Peyer's patch (tissue), 4 donors: ENCODE measurements around the gene CLK2.

Source experiments
- CTCF ChIP-seq, 6 experiments: fragments of 450-650 bp in 4 of 6; fragments of 200-600 bp in 2 of 6; sonication (generic) in 1 of 6; IDR thresholded peaks; one replicate each; pipeline ENCODE4 v1.5.1; 2017 to 2019; ENCODE audit warnings: antibody characterized with exemption in 6 of 6, mild to moderate bottlenecking in 3 of 6, moderate library complexity in 1 of 6
- POLR2A ChIP-seq, 2 donors: fragments of 450-650 bp; IDR thresholded peaks; one replicate each; pipeline ENCODE4 v1.5.1; 2017; ENCODE audit warnings: antibody characterized with exemption in 2 of 2, mild to moderate bottlenecking in 2 of 2, moderate library complexity in 2 of 2

- TF ChIP-seq POLR2A (IDR thresholded peaks at IDR 0.05): peak; percentile 24 to 57
- no peak for TF ChIP-seq CTCF (IDR thresholded peaks at IDR 0.05)
Observed at GRCh38 chr1:155255243-155256007, 17.9 kb downstream of the CLK2 start, which contains the start of gene ENTREP3.
